ENCODE data around the gene CNN2. TPM values are rescaled to one million over a fixed set of nuclear protein-coding genes. Genes with fewer than 3 reads are reported as not detected.

The CNN2 gene
- total RNA-seq, 2 experiments from 2014 or later = 307 to 318 TPM

DNA sequence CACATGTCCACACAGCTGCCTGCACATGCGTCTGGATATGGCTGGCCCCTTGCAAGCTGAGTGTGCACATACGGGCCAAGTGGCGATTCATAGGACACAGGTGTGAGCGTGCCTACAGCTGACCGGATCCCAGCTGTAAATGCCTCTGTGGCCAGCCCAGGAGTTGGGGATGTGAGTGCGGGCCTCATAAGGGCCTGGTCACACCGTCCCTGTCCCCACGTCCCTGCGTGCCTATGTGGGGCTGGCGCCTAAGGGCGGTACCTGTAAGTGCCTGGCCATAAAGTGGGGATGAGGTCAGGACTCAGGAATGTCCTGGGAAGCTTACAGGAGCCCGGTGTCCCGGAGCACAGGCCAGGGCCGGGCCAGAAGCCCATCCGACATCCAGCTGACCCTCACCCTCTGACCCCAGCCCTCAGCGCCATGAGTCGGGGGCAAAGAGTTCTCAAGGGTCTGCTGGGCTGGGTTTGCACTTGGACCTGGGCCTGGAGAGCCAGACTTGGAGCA lies 39.2 kb downstream of the CNN2 start:
- no peaks in the 10 kb centered on the region for H3K27me3 ChIP-seq (ENCODE audit: control insufficient read depth in 1 of 2, insufficient read depth in 2 of 2, low read length in 2 of 2)
- no peaks in the 10 kb centered on the region for H3K9me3 ChIP-seq (ENCODE audit: control insufficient read depth in 1 of 2, insufficient read depth in 1 of 2, low read length in 2 of 2)
- Mint-ChIP-seq H3K27me3 (no peaks in the 10 kb centered on the region), H3K9me3 (no peaks in the 10 kb centered on the region), H3K27ac (peak overlapping the region; percentile 96), H3K4me3 (peak overlapping the region; percentile 87), H3K4me1 (ENCODE audit: low read depth) (peaks cover 57% of the 10 kb centered on the region), H3K36me3 (ENCODE audit: low read depth) (peaks cover 32% of the 10 kb centered on the region)
- no peak overlapping the region for H3K4me3 ChIP-seq (ENCODE audit: low read length)
- peaks cover 69% of the 10 kb centered on the region for H3K4me1 ChIP-seq (ENCODE audit: insufficient read depth, low read length)
- TF ChIP-seq, protein P1, sequence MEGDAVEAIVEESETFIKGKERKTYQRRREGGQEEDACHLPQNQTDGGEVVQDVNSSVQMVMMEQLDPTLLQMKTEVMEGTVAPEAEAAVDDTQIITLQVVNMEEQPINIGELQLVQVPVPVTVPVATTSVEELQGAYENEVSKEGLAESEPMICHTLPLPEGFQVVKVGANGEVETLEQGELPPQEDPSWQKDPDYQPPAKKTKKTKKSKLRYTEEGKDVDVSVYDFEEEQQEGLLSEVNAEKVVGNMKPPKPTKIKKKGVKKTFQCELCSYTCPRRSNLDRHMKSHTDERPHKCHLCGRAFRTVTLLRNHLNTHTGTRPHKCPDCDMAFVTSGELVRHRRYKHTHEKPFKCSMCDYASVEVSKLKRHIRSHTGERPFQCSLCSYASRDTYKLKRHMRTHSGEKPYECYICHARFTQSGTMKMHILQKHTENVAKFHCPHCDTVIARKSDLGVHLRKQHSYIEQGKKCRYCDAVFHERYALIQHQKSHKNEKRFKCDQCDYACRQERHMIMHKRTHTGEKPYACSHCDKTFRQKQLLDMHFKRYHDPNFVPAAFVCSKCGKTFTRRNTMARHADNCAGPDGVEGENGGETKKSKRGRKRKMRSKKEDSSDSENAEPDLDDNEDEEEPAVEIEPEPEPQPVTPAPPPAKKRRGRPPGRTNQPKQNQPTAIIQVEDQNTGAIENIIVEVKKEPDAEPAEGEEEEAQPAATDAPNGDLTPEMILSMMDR (IDR thresholded peaks at IDR 0.05) = no peak
- DNase-seq = peak in 1 of 14 experiments; percentile 51
- no peak for ATAC-seq (ENCODE audit: poor library complexity)
- CTCF ChIA-PET = interaction anchor here (0.9 to 2.3 kb wide), 9 partner anchors 13 to 127 kb away, joined by 3 to 42 read pairs (median 7); partner anchors contain the start of genes RNU6-2 and TMEM259
- POLR2A ChIA-PET = interaction anchor here (1.0 to 21.0 kb wide), 10 partner anchors 10 to 210 kb away, joined by 3 to 1253 read pairs (median 44); partner anchors contain the start of genes ABCA7, CIRBP, CNN2 and FAM174C
- intact Hi-C loops (cut with DNase I, micrococcal nuclease) = loop anchor here (5.0 kb wide), 3 partner anchors 37 to 127 kb away; partner anchors contain the start of genes GPX4 (in 2 of the 2), RNU6-2 (in 1 of the 2) and TMEM259 (in 1 of the 2)
- H3K27ac ChIP-seq (ENCODE audit: low read depth in 1 of 2, low read length in 2 of 2) = peak overlapping the region in 1 of 2 donors; percentile 98
- H3K36me3 ChIP-seq (ENCODE audit: insufficient read depth, low read length) = peaks cover 36% of the 10 kb centered on the region

DNA sequence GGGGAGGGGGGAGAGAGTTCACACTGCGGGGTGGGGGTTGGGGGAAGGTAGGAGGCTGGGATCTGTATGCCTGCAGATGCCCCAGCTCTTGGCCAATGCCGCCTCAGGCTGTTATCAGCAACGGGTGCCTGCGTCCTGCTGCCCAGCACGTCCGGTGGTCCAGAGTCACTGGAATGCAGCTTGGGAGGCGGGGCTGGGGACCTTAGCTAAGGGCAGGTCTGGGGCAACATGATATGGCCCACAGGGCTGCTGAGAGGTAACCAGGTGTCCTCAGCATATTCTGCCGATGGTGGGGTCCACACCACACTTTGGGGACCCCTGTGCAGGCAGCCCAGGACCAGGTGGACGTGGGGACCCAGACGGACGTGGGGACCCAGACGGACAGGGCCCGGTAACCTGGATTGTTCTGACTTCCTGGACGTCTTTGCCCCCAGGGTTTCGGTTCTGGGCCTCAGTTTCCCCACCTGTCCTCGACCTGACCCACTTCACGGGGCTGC lies 39.9 kb downstream of the CNN2 start:
- no peaks in the 10 kb centered on the region for H3K9me3 ChIP-seq (ENCODE audit: control insufficient read depth in 1 of 2, insufficient read depth in 1 of 2, low read length in 2 of 2)
- H3K36me3 ChIP-seq (ENCODE audit: insufficient read depth, low read length) = peaks cover 38% of the 10 kb centered on the region
- Mint-ChIP-seq H3K4me3 (peak overlapping the region; percentile 87), H3K4me1 (ENCODE audit: low read depth) (peaks cover 57% of the 10 kb centered on the region), H3K36me3 (ENCODE audit: low read depth) (peaks cover 32% of the 10 kb centered on the region), H3K27ac (peak overlapping the region; percentile 96), H3K27me3 (no peaks in the 10 kb centered on the region), H3K9me3 (no peaks in the 10 kb centered on the region)
- intact Hi-C loops (cut with DNase I, micrococcal nuclease) = loop anchor here (5.0 kb wide), 3 partner anchors 36 to 126 kb away; partner anchors contain the start of genes GPX4 (in 2 of the 2), RNU6-2 (in 1 of the 2) and TMEM259 (in 1 of the 2)
- H3K4me1 ChIP-seq (ENCODE audit: insufficient read depth, low read length) = peaks cover 75% of the 10 kb centered on the region
- ChIA-PET CTCF (interaction anchor here (0.9 to 2.3 kb wide), 8 partner anchors 9 to 178 kb away, joined by 3 to 42 read pairs (median 5); partner anchors contain the start of gene RNU6-2), POLR2A (interaction anchor here (1.2 to 21.0 kb wide), 20 partner anchors 11 to 269 kb away, joined by 4 to 1253 read pairs (median 14); partner anchors contain the start of genes ABCA7, CIRBP, CNN2 and FAM174C)
- DNase-seq (peak in 2 of 14 experiments; percentile 31 to 56), ATAC-seq (ENCODE audit: poor library complexity) (no peak)
- TF ChIP-seq, protein P1 (IDR thresholded peaks at IDR 0.05) = no peak
- peak overlapping the region; percentile 29 to 98 for H3K27ac ChIP-seq (ENCODE audit: low read depth in 1 of 2, low read length in 2 of 2)
- peak overlapping the region; percentile 98 for H3K4me3 ChIP-seq (ENCODE audit: low read length)
- H3K27me3 ChIP-seq (ENCODE audit: control insufficient read depth in 1 of 2, insufficient read depth in 2 of 2, low read length in 2 of 2) = no peaks in the 10 kb centered on the region

DNA sequence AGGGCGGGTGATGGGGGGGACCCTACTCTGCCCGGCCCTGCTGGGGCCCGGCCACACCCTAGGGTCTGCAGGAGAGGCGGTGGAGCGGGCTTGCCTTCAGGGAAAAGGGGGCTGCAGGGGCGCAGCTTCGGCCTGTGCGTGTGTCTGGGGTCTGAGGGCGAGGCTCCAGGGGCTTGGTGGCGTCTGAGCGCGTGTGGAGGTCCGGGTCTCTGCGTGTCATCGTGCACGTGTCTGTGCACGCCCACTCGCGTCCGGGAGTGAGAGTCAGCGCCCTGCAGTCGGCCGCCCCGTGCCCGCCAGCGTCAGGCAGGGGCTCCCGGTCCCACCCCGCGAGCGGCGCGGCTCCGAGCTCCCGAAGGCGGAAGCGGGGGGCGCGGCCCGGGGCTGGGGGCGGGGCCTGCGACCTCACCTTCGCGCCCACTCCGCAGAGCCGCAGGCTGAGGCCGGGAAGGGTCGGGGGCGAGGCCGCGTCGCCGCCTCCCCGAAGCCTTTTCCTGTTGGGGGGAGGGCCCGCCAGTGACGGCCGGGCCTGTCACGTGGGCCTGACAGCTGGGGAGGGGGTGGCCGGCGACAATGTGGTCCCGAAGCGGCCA lies 40.4 kb downstream of the CNN2 start, which contains the start of gene ARHGAP45:
Gene ARHGAP45 (plus strand): TSS at position 420 of the 593 bp plus-strand sequence. CDS start 239 bp downstream, outside the sequence.
- H3K27me3 ChIP-seq (ENCODE audit: control insufficient read depth in 1 of 2, insufficient read depth in 2 of 2, low read length in 2 of 2) = no peaks in the 10 kb centered on the region
- ATAC-seq (ENCODE audit: poor library complexity) (peak; percentile 54), DNase-seq (peak; percentile 66 to 94 (median 85))
- Mint-ChIP-seq H3K9me3 (no peaks in the 10 kb centered on the region), H3K27ac (peak within 1 kb of the TSS; percentile 96), H3K4me3 (peak within 1 kb of the TSS; percentile 92), H3K27me3 (no peaks in the 10 kb centered on the region), H3K4me1 (ENCODE audit: low read depth) (peaks cover 60% of the 10 kb centered on the region), H3K36me3 (ENCODE audit: low read depth) (peaks cover 36% of the 10 kb centered on the region)
- peak within 1 kb of the TSS; percentile 98 for H3K4me3 ChIP-seq (ENCODE audit: low read length)
- peaks cover 39% of the 10 kb centered on the region for H3K36me3 ChIP-seq (ENCODE audit: insufficient read depth, low read length)
- TF ChIP-seq, protein P1 (IDR thresholded peaks at IDR 0.05) = no peak
- CTCF ChIA-PET = interaction anchor here (0.6 to 2.0 kb wide), 9 partner anchors 9 to 203 kb away, joined by 3 to 11 read pairs (median 5); partner anchors contain the start of gene RNU6-2
- peaks cover 80% of the 10 kb centered on the region for H3K4me1 ChIP-seq (ENCODE audit: insufficient read depth, low read length)
- POLR2A ChIA-PET = interaction anchor here (1.0 to 21.0 kb wide), 29 partner anchors 11 to 363 kb away, joined by 3 to 1253 read pairs (median 7); partner anchors contain the start of genes ABCA7, CIRBP, CNN2 and FAM174C
- H3K9me3 ChIP-seq (ENCODE audit: control insufficient read depth in 1 of 2, insufficient read depth in 1 of 2, low read length in 2 of 2) = no peaks in the 10 kb centered on the region
- intact Hi-C loops (cut with DNase I, micrococcal nuclease) = loop anchor here (1.0 to 5.0 kb wide), 4 partner anchors 10 to 125 kb away; partner anchors contain the start of genes GPX4 (in 2 of the 2), RNU6-2 (in 1 of the 2) and TMEM259 (in 1 of the 2)
- peak within 1 kb of the TSS; percentile 71 to 98 for H3K27ac ChIP-seq (ENCODE audit: low read depth in 1 of 2, low read length in 2 of 2)
